BLaER1 treated with 17β-estradiol and CSF1 and Interleukin-3, amounts not matched to agents 10 nM and 100 nM (cell line): ENCODE data around the gene PLEKHA4.

Experiments
- H3K27ac ChIP-seq, 11 experiments: shearing (Covaris generic); formaldehyde crosslinking; 2 replicates each; pipeline ENCODE4 v1.8.1; 2022
- H3K27me3 ChIP-seq, 11 experiments: shearing (Covaris generic); formaldehyde crosslinking; 2 replicates each; pipeline ENCODE4 v1.8.1; 2022
- H3K36me3 ChIP-seq, 11 experiments: shearing (Covaris generic); formaldehyde crosslinking; 2 replicates each; pipeline ENCODE4 v1.8.1; 2022
- H3K4me1 ChIP-seq, 10 experiments: shearing (Covaris generic); formaldehyde crosslinking; 2 replicates each; pipeline ENCODE4 v1.8.1; 2022
- H3K4me2 ChIP-seq, 11 experiments: shearing (Covaris generic); formaldehyde crosslinking; 2 replicates each; pipeline ENCODE4 v1.8.1; 2022
- H3K4me3 ChIP-seq, 10 experiments: shearing (Covaris generic); formaldehyde crosslinking; 2 replicates each; pipeline ENCODE4 v1.8.1; 2022
- H3K9ac ChIP-seq, 11 experiments: shearing (Covaris generic); formaldehyde crosslinking; 2 replicates each; pipeline ENCODE4 v1.8.1; 2022
- H3K9me3 ChIP-seq, 11 experiments: shearing (Covaris generic); formaldehyde crosslinking; replicated peaks in 1 of 11; 2 replicates each; pipeline ENCODE4 v1.8.1; 2022
- H4K20me1 ChIP-seq, 11 experiments: shearing (Covaris generic); formaldehyde crosslinking; 2 replicates each; pipeline ENCODE4 v1.8.1; 2022
- Cebpa-rat ChIP-seq, 11 experiments: shearing (Covaris generic); IDR thresholded peaks; 2 replicates each; pipeline ENCODE4 v1.8.1; 2022

PLEKHA4 gene

DNA sequence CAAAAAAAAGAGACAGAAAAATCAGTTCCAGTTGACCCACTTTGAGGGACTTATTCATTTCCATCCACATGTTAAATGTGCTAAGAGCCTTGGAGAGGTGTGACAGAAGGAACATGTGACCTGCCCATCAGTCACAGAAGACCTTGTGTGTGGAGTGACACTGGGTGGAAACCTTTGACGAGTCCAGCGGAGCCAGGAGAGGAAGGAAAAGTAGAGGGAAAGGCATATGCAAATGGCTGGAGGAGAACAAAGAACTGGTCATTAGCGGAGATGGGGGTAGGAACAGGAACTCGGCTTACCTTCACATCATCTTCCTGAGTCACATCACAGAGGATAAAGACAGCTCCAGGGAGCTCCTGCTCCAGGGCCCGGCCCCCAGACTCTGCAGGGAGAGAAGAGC lies 34.4 kb downstream of the PLEKHA4 start:
- Histone ChIP-seq H3K27me3 (no peaks in the 10 kb centered on the region), H3K4me2 (peak overlapping the region; percentile 46 to 86 (median 58); a peak in 20 of 22 replicates)

DNA sequence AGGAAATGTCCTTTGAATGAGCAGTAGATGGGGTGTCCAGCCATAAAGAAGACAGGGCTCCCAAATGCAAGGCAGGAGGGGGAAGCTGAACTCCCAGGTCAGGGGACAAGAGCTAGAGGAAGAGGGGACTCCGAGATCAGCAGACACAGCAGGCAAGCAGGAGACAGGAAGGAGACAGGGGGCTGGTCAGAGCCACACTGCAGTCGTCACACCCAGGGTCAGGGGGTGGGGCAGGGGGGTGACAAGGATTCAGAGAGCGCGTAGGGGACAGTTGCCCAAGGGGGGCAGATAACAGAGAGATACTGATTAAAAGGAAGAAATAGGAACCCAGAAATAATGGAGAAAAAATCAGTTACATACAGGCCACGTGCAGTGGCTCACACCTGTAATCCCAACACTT lies 35.4 kb downstream of the PLEKHA4 start:
- peaks cover 0 to 38% (median 0%) of the 10 kb centered on the region in 11 experiments; a peak in 3 of 22 replicates for H3K36me3 ChIP-seq
- H3K9ac ChIP-seq: peak overlapping the region in 1 of 11 experiments; percentile 46; a peak in 1 of 22 replicates
- TF ChIP-seq Cebpa-rat (IDR thresholded peaks at IDR 0.05): no peak

More for the DNA sequence above, 34.4 kb downstream of the PLEKHA4 start:
- H3K36me3 ChIP-seq: peaks cover 0 to 33% (median 0%) of the 10 kb centered on the region in 11 experiments; a peak in 3 of 22 replicates
- no peak for TF ChIP-seq Cebpa-rat (IDR thresholded peaks at IDR 0.05)
- H3K9ac ChIP-seq: peak overlapping the region in 6 of 11 experiments; percentile 28 to 60 (median 46); a peak in 7 of 22 replicates
- H3K4me1 ChIP-seq: peaks cover 23 to 54% (median 38%) of the 10 kb centered on the region in 10 experiments
- H3K27ac ChIP-seq: peak overlapping the region in 7 of 11 experiments; percentile 22 to 55 (median 40); a peak in 8 of 22 replicates
- peaks cover 0 to 3% (median 0%) of the 10 kb centered on the region in 11 experiments; a peak in 1 of 22 replicates for H4K20me1 ChIP-seq
- no peaks in the 10 kb centered on the region for H3K9me3 ChIP-seq
- no peak overlapping the region for H3K4me3 ChIP-seq

DNA sequence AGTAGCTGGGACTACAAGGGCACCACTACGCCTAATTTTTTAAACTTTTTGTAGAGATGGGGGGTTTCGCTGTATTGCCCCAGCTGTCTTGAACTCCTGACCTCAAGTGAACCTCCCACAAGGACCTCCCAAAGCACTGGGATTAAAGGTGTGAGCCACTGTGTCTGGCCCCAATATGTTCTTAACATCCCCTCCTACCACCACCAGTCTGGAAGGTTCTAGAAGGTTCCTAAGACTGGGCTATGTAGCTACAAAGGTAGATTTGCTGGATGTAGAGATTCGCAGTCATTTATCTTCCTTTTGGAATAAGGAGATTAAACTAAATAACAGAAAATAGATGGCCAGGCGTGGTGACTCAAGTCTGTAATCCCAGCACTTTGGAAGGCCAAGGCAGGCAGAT lies 37.5 kb downstream of the PLEKHA4 start:
- H3K27me3 ChIP-seq: no peaks in the 10 kb centered on the region
- H3K9ac ChIP-seq: no peak overlapping the region
- peaks cover 9 to 32% (median 23%) of the 10 kb centered on the region in 10 experiments for H3K4me1 ChIP-seq
- no peak overlapping the region for H3K27ac ChIP-seq
- no peaks in the 10 kb centered on the region for H3K9me3 ChIP-seq
- H3K4me3 ChIP-seq: no peak overlapping the region
- no peak overlapping the region for H3K4me2 ChIP-seq
- peaks cover 0 to 49% (median 0%) of the 10 kb centered on the region in 11 experiments; a peak in 4 of 22 replicates for H3K36me3 ChIP-seq
- no peak for TF ChIP-seq Cebpa-rat (IDR thresholded peaks at IDR 0.05)
- H4K20me1 ChIP-seq: peaks cover 0 to 3% (median 0%) of the 10 kb centered on the region in 11 experiments; a peak in 1 of 22 replicates

More for the DNA sequence above, 35.4 kb downstream of the PLEKHA4 start:
- H3K9me3 ChIP-seq: no peaks in the 10 kb centered on the region
- peaks cover 23 to 46% (median 37%) of the 10 kb centered on the region in 10 experiments for H3K4me1 ChIP-seq
- H4K20me1 ChIP-seq: peaks cover 0 to 3% (median 0%) of the 10 kb centered on the region in 11 experiments; a peak in 1 of 22 replicates
- no peak overlapping the region for H3K4me3 ChIP-seq
- H3K27ac ChIP-seq: no peak overlapping the region; a peak in 1 of 22 replicates
- no peaks in the 10 kb centered on the region for H3K27me3 ChIP-seq
- H3K4me2 ChIP-seq: peak overlapping the region in 4 of 11 experiments; percentile 10 to 80 (median 24); a peak in 3 of 22 replicates

DNA sequence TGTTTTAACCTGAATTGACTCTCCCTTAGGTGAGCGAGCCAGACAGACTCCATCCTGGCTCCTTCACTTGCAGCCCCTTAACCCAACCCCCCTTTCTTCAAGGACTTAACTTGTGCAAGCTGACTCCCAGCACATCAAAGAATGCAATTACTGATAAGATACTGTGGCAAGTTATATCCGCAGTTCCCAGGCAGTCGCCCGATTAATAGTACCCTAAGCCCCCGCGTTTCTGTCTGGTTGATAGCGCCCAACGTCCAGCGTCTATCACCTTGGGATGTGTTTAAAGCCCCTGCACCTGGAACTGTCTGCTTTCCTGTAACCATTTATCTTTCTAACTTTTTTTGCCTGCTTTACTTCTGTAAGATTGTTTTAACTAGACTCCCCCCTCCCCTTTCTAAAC lies 38.3 kb downstream of the PLEKHA4 start:
- Histone ChIP-seq H3K36me3 (peaks cover 0 to 54% (median 0%) of the 10 kb centered on the region in 11 experiments; a peak in 4 of 22 replicates), H3K4me1 (peaks cover 8 to 24% (median 15%) of the 10 kb centered on the region in 10 experiments; a peak in 19 of 20 replicates), H3K4me3 (no peak overlapping the region), H3K27ac (no peak overlapping the region), H3K9ac (no peak overlapping the region), H4K20me1 (peaks cover 0 to 3% (median 0%) of the 10 kb centered on the region in 11 experiments; a peak in 1 of 22 replicates), H3K27me3 (no peaks in the 10 kb centered on the region), H3K9me3 (no peaks in the 10 kb centered on the region), H3K4me2 (no peak overlapping the region)
- no peak for TF ChIP-seq Cebpa-rat (IDR thresholded peaks at IDR 0.05)

- peaks cover 0 to 8% (median 0%) of the 10 kb centered on the region in 10 experiments; a peak in 4 of 20 replicates for H3K4me1 ChIP-seq
- no peaks in the 10 kb centered on the region for H3K27me3 ChIP-seq
- H3K9me3 ChIP-seq: peaks cover 0 to 10% (median 0%) of the 10 kb centered on the region in 11 experiments; a peak in 5 of 22 replicates
- peaks cover 0 to 3% (median 0%) of the 10 kb centered on the region in 11 experiments; a peak in 1 of 22 replicates for H4K20me1 ChIP-seq
- no peak overlapping the region for H3K4me2 ChIP-seq
- TF ChIP-seq Cebpa-rat (IDR thresholded peaks at IDR 0.05): no peak
- H3K4me3 ChIP-seq: no peak overlapping the region
- no peak overlapping the region for H3K27ac ChIP-seq
- H3K36me3 ChIP-seq: peaks cover 0 to 53% (median 5%) of the 10 kb centered on the region in 11 experiments; a peak in 9 of 22 replicates
- H3K9ac ChIP-seq: no peak overlapping the region
Observed at GRCh38 chr19:48826606-48827020, 41.8 kb downstream of the PLEKHA4 start.

- Histone ChIP-seq H3K27ac (no peak overlapping the region), H4K20me1 (peaks cover 0 to 15% (median 0%) of the 10 kb centered on the region in 11 experiments; a peak in 2 of 22 replicates), H3K36me3 (peaks cover 0 to 44% (median 5%) of the 10 kb centered on the region in 11 experiments; a peak in 9 of 22 replicates), H3K4me3 (no peak overlapping the region), H3K4me1 (peaks cover 0 to 6% (median 0%) of the 10 kb centered on the region in 10 experiments; a peak in 4 of 20 replicates), H3K9me3 (peaks cover 0 to 10% (median 0%) of the 10 kb centered on the region in 11 experiments; a peak in 5 of 22 replicates), H3K9ac (no peak overlapping the region), H3K27me3 (no peaks in the 10 kb centered on the region), H3K4me2 (no peak overlapping the region)
- no peak for TF ChIP-seq Cebpa-rat (IDR thresholded peaks at IDR 0.05)
Observed at GRCh38 chr19:48822514-48822913, 45.9 kb downstream of the PLEKHA4 start.

DNA sequence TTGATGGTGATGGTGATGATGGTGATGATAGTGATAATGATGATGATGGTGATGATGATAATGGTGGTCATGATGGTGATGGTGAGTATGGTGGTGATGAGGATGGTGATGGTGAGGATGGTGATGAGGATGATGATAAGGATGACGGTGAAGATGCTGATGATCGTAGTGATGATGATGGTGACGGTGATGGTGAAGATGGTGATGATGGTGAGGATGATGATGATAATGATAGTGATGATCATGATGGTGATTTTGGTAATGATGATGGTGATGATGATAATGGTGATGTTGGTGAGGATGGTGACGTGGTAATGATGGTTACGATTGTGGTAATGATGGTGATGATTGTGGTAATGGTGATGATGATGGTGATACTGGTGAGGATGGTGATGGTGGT lies 46.8 kb downstream of the PLEKHA4 start:
- Histone ChIP-seq H3K36me3 (peaks cover 0 to 36% (median 5%) of the 10 kb centered on the region in 11 experiments; a peak in 9 of 22 replicates), H3K9ac (no peak overlapping the region), H3K4me2 (no peak overlapping the region), H4K20me1 (peaks cover 0 to 15% (median 0%) of the 10 kb centered on the region in 11 experiments; a peak in 2 of 22 replicates), H3K27me3 (no peaks in the 10 kb centered on the region), H3K4me1 (peaks cover 0 to 3% (median 0%) of the 10 kb centered on the region in 10 experiments; a peak in 3 of 20 replicates), H3K4me3 (no peak overlapping the region), H3K27ac (no peak overlapping the region), H3K9me3 (peaks cover 0 to 10% (median 0%) of the 10 kb centered on the region in 11 experiments; a peak in 5 of 22 replicates)
- no peak for TF ChIP-seq Cebpa-rat (IDR thresholded peaks at IDR 0.05)

GRCh38 chr19:48819366-48819816 lies 49.0 kb downstream of the PLEKHA4 start:
- Histone ChIP-seq H4K20me1 (peaks cover 0 to 19% (median 0%) of the 10 kb centered on the region in 11 experiments; a peak in 2 of 22 replicates), H3K4me3 (no peak overlapping the region), H3K27me3 (no peaks in the 10 kb centered on the region), H3K4me1 (peaks cover 0 to 25% (median 17%) of the 10 kb centered on the region in 10 experiments; a peak in 14 of 20 replicates), H3K36me3 (peaks cover 0 to 29% (median 5%) of the 10 kb centered on the region in 11 experiments; a peak in 9 of 22 replicates), H3K9me3 (peaks cover 0 to 10% (median 0%) of the 10 kb centered on the region in 11 experiments; a peak in 5 of 22 replicates), H3K27ac (no peak overlapping the region), H3K4me2 (no peak overlapping the region), H3K9ac (no peak overlapping the region)
- no peak for TF ChIP-seq Cebpa-rat (IDR thresholded peaks at IDR 0.05)

DNA sequence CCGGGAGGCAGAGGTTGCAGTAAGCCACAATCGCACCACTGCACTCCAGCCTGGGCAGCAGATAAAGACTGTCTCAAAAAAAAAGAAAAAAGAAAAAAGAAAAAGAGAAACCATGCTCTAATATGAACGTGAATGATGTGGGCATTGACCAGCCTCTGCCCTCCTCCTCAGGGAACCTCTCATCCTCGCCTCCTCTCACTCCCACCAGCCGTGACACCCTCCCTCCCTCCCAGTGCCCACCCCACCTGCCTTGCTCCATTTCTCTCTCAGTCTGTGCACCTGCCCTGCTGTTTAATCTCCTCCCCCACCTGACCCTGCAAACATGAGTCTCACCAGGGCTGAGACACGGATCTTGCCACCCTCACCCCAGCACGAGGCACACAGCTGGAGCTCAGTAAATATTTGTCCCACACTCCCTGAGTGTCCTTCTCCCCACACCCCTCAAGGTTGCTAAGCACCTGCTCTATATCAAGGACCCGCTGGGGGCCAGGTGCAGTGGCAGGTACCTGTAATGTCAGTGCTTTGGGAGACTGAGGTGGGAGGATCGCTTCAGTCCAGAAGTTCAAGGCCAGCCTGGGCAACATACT lies 50.1 kb downstream of the PLEKHA4 start:
- H3K4me1 ChIP-seq: peaks cover 0 to 29% (median 19%) of the 10 kb centered on the region in 10 experiments; a peak in 14 of 20 replicates
- no peaks in the 10 kb centered on the region for H3K27me3 ChIP-seq
- H3K4me3 ChIP-seq: no peak overlapping the region
- peaks cover 0 to 10% (median 0%) of the 10 kb centered on the region in 11 experiments; a peak in 5 of 22 replicates for H3K9me3 ChIP-seq
- TF ChIP-seq Cebpa-rat (IDR thresholded peaks at IDR 0.05): no peak
- no peak overlapping the region for H3K4me2 ChIP-seq
- peaks cover 0 to 19% (median 0%) of the 10 kb centered on the region in 11 experiments; a peak in 2 of 22 replicates for H4K20me1 ChIP-seq
- no peak overlapping the region for H3K27ac ChIP-seq
- H3K36me3 ChIP-seq: peaks cover 0 to 29% (median 5%) of the 10 kb centered on the region in 11 experiments; a peak in 9 of 22 replicates
- H3K9ac ChIP-seq: no peak overlapping the region
